Endodermal cell (in vitro differentiated cells): ENCODE measurements around the gene RBM26. TPM values are rescaled to one million over a fixed set of nuclear protein-coding genes. Genes with fewer than 3 reads are reported as not detected.

Source experiments
- DNase-seq: peaks from one replicate; pipeline ENCODE4 v3.0.0-alpha.2; 2017
- H3K27ac ChIP-seq: 2 replicates; pipeline ENCODE4 v1.5.1; 2013; ENCODE audit warnings: mild to moderate bottlenecking, low read depth, low read length, moderate library complexity
- H3K27me3 ChIP-seq: 2 replicates; pipeline ENCODE4 v1.6.1; 2013; ENCODE audit warnings: mild to moderate bottlenecking, low read length, moderate library complexity; ENCODE audit not compliant: insufficient read depth, control insufficient read depth, poor library complexity, severe bottlenecking
- H3K36me3 ChIP-seq: 2 replicates; pipeline ENCODE4 v1.7.0; 2013; ENCODE audit warnings: mild to moderate bottlenecking, low read length, moderate library complexity; ENCODE audit not compliant: control insufficient read depth, insufficient read depth
- H3K4me1 ChIP-seq: one replicate; pipeline ENCODE4 v1.7.0; 2013; ENCODE audit warnings: low read length; ENCODE audit not compliant: control insufficient read depth, insufficient read depth
- H3K4me3 ChIP-seq: 2 replicates; pipeline ENCODE4 v1.5.1; 2013; ENCODE audit warnings: mild to moderate bottlenecking, low read length, moderate library complexity
- H3K9ac ChIP-seq: 2 replicates; pipeline ENCODE4 v1.6.1; 2013; ENCODE audit warnings: mild to moderate bottlenecking, low read length, moderate library complexity; ENCODE audit not compliant: poor library complexity, severe bottlenecking; ENCODE audit errors: extremely low read depth
- H3K9me3 ChIP-seq: 2 replicates; pipeline ENCODE4 v1.6.1; 2013; ENCODE audit warnings: mild to moderate bottlenecking, low read length, moderate library complexity; ENCODE audit not compliant: control insufficient read depth
- H3K27ac Mint-ChIP-seq: 2 replicates; pipeline ENCODE4 v1.8.0; 2020; ENCODE audit warnings: mixed read lengths
- H3K27me3 Mint-ChIP-seq: 2 replicates; pipeline ENCODE4 v1.8.0; 2021; ENCODE audit warnings: mild to moderate bottlenecking, mixed read lengths; ENCODE audit not compliant: insufficient read depth
- H3K36me3 Mint-ChIP-seq: 2 replicates; pipeline ENCODE4 v1.8.0; 2020; ENCODE audit warnings: low read depth, mixed read lengths
- H3K4me1 Mint-ChIP-seq: 2 replicates; pipeline ENCODE4 v1.8.0; 2020; ENCODE audit warnings: mixed read lengths
- H3K4me3 Mint-ChIP-seq: 2 replicates; pipeline ENCODE4 v1.8.0; 2020; ENCODE audit warnings: mild to moderate bottlenecking, moderate library complexity, mixed read lengths
- H3K9me3 Mint-ChIP-seq: 2 replicates; pipeline ENCODE4 v1.8.0; 2020; ENCODE audit warnings: mild to moderate bottlenecking, mixed read lengths
- CTCF ChIP-seq: fragments of 200-600 bp; sonication (generic); conservative IDR thresholded peaks from 2 replicates; pipeline ENCODE4 v1.5.0; 2021; ENCODE audit warnings: antibody characterized with exemption, mild to moderate bottlenecking
- WGBS, 2 experiments: methylation state at CpG; one replicate each; pipeline versions ENCODE4 v1.1.5 to v1.1.7; 2013; ENCODE audit warnings: missing lambda C conversion rate in 2 of 2, mixed read lengths in 1 of 2; ENCODE audit not compliant: insufficient coverage in 1 of 2, insufficient read length in 1 of 2; 5-methylcytosine and 5-hydroxymethylcytosine counted together
- total RNA-seq, 2 donors: library from RNA; stranded (reverse); fragmentation: NEBNext Ultra II Directional in 1 of 2; extraction: Animal tissue kit (Norgen Biotek cat#: 25700) in 1 of 2; gene quantifications; 2 replicates in 1 of 2; 3 replicates in 1 of 2; pipeline ENCODE4 v1.2.1, GENCODE V29; 2021

Gene RBM26
- total RNA-seq, 2 donors from 2014 or later = 65.0 to 81.7 TPM

DNA sequence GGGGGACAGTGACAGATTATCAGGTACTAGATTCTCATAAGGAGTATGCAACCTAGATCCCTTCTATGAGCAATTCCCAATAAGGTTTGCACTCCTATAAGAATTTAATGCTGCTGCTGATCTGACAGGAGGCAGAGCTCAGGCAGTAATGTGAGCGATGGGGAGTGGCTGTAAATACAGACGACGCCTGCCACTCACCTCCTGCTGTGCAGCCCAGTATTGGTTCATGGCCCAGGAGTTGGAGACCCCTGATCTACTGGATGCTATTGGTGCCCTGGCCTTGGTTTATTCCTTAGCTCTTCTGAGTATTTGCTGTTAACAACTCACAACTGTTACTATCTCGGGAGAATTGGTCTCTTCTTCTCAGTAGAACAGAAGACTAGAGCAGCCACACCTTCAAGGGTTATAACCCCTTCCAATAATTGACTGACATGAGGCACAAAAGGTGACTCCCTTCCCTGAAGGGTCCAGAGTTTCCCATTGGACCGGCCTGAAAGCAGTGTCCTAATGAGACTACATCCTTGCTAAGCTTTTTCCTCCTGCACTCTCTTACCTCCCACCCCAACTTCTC lies 35.0 kb upstream of the RBM26 start:
- H3K27me3 ChIP-seq = no peaks in the 10 kb centered on the region
- no peaks in the 10 kb centered on the region for H3K4me1 ChIP-seq
- no peaks in the 10 kb centered on the region for H3K9me3 ChIP-seq
- no peak for TF ChIP-seq CTCF
- no peak for DNase-seq
- H3K27ac Mint-ChIP-seq = no peak overlapping the region
- H3K4me3 ChIP-seq = no peak overlapping the region
- peaks cover 7% of the 10 kb centered on the region for H3K4me1 Mint-ChIP-seq
- no peaks in the 10 kb centered on the region for H3K36me3 Mint-ChIP-seq
- WGBS, 2 experiments = 83 to 84% methylated on average over 5 of the region's 5 CpGs
- no peak overlapping the region for H3K4me3 Mint-ChIP-seq
- peaks cover 22% of the 10 kb centered on the region for H3K27me3 Mint-ChIP-seq
- no peak overlapping the region for H3K27ac ChIP-seq
- no peaks in the 10 kb centered on the region for H3K9me3 Mint-ChIP-seq
- no peaks in the 10 kb centered on the region for H3K36me3 ChIP-seq
- H3K9ac ChIP-seq = no peak overlapping the region

- no peak overlapping the region for H3K27ac Mint-ChIP-seq
- H3K27ac ChIP-seq = no peak overlapping the region
- no peak for DNase-seq
- H3K36me3 ChIP-seq = no peaks in the 10 kb centered on the region
- no peak overlapping the region for H3K4me3 Mint-ChIP-seq
- H3K27me3 Mint-ChIP-seq = peaks cover 13% of the 10 kb centered on the region
- no peaks in the 10 kb centered on the region for H3K27me3 ChIP-seq
- no peak for TF ChIP-seq CTCF
- H3K4me1 Mint-ChIP-seq = peaks cover 7% of the 10 kb centered on the region
- no CpG with 5 or more reads among the region's 1 CpG for WGBS, 2 experiments
- H3K9me3 ChIP-seq = no peaks in the 10 kb centered on the region
- H3K36me3 Mint-ChIP-seq = no peaks in the 10 kb centered on the region
- no peak overlapping the region for H3K9ac ChIP-seq
- no peaks in the 10 kb centered on the region for H3K9me3 Mint-ChIP-seq
- H3K4me1 ChIP-seq = no peaks in the 10 kb centered on the region
- H3K4me3 ChIP-seq = no peak overlapping the region
These were observed 33.2 kb upstream of the RBM26 start for GRCh38 chr13:79439275-79439674.

DNA sequence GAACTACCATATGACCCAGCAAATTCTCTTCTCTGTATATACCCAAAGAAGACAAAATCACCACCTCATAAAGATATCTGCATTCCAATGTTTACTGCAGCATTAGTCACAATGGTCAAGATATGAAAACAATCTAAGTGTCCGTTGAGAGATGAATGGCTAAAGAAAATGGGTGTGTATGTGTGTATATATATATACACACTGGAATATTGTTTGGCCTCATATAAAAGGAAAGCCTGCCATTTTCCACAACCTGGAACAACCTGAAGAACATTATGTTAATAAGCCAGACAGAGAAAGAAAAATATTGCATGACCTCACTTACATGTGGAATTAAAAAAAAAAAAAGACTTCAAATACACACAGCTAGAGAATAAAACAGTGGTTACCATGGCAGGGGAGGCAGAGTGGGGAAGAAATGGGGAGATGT lies 29.5 kb upstream of the RBM26 start:
- Histone ChIP-seq H3K4me1 (no peaks in the 10 kb centered on the region), H3K27me3 (no peaks in the 10 kb centered on the region), H3K9me3 (no peaks in the 10 kb centered on the region), H3K36me3 (no peaks in the 10 kb centered on the region), H3K4me3 (no peak overlapping the region), H3K9ac (no peak overlapping the region), H3K27ac (no peak overlapping the region)
- Mint-ChIP-seq H3K27ac (no peak overlapping the region), H3K36me3 (no peaks in the 10 kb centered on the region), H3K4me3 (no peak overlapping the region), H3K4me1 (no peaks in the 10 kb centered on the region), H3K9me3 (no peaks in the 10 kb centered on the region), H3K27me3 (no peaks in the 10 kb centered on the region)
- no peak for DNase-seq
- 83% methylated on average over 1 of the region's 1 CpG; no CpG with 5 or more reads in 1 of the 2 experiments for WGBS, 2 experiments
- no peak for TF ChIP-seq CTCF
